HG02798 (cell line): ENCODE results near the gene PSMC3.

ENCODE experiments used
- ATAC-seq: cut with Tn5 transposase; IDR thresholded peaks from one replicate; pipeline ENCODE4 v1.9.1; 2021; ENCODE audit warnings: mild to moderate bottlenecking; ENCODE audit not compliant: unreplicated experiment, poor library complexity

Gene PSMC3

DNA sequence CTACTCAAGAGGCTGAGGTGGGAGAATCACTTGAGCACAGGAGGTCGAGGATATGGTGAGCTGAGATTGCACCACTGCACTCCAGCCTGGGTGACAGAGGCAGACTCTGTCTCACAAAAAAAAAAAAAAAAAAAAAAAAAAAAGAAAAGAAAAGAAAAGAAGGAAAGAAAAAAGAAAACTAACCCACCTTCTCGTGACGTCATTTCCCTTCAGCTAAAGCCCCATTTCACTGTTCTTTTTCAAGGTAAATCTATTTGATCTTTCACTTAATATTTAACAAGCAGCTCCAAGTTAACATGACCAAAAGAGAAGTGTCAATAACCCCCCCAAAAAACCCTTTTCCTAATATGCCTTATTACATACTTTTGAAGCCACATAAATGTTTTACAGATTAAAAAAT is 17.6 kb upstream of the PSMC3 start:
- no peak for ATAC-seq

DNA sequence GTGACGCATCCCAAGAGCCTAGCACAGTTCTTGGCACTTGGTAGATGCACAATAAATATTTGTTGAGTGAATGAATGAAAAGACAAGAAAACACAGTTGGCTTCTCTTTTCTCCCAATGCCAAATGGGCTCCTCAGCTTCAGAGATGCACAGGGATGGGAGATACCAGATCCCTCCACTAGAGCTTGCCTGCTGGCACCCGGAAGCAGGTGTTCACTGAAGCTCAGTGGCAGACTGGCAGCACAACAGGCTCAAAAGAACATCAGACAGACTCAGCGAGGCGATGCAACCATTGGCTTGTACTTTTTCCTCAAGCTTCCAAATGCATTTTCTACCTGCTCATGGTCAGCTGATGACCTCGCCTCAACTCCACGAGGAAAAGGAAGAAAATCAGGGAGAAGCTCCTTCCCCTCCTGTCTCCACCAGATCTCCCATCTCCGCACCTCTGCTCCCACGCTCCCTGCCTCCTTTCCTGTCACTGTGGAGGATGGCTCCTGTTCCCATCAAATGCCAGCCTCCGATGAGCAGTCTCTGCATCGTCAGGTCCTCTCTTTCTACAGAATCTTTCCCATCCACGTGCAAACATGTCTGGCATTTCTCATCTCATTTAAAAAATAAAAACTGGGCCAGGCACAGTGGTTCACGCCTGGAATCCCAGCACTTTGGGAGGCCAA is 16.9 kb upstream of the PSMC3 start:
- no peak for ATAC-seq

DNA sequence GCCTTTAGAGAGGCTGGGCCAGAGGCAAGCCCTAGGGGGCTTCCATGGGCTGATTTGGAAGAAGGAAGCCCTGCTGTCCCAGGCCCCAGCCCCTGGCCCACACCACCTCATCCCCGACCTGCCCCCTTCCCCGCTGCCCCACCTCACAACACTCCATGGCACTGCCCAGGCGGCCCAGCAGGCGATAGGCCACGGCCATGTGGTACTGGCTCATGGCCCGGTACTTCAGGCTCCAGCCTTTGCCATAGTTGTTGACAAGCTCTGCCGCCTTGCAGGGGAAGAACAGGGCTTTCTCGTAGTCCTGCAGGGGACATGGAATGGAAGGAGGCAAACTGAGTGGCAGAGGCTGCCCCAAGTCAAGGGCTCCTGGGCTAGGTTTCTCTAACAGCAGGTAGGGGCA is 16.3 kb upstream of the PSMC3 start:
- ATAC-seq = no peak

DNA sequence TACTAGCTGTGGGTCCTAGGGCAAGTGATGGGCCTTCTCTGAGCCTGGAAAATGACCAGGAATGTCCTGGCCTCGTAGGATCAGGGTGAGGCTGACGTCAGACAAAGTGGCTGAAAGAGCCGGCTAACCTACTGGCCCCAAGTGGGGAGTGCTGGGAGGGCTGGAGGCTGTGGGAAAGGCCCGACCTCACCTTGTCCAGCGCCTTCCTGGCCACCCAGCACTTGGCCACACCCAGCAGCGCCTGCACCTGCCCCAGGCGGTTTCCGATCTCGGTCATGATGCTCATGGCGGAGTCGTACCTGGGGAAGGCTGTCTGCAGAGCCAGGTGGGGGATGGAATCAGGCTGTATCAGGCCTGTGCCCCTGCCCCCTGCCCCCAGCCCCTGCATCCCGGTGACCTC is 15.2 kb upstream of the PSMC3 start:
- ATAC-seq = no peak

DNA sequence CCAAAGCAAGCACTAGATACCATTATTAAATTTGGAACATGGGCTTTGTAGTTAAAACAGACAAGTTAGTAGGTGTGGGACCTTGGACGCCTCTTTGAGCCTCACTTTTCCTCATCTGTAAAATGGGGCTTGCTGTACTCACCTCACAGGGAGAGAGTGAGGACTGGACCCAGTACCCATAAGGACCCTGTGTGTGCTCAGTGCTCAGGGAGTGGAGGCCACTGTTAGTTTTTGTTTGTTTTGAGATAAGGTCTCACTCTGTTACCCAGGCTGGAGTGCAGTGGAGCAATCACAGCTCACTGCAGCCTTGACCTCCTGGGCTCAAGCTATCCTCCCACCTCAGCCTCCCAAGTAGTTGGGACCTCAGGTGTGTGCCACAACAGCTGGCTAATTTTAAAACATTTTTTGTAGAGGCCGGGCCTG is 13.8 kb upstream of the PSMC3 start:
- ATAC-seq = no peak

DNA sequence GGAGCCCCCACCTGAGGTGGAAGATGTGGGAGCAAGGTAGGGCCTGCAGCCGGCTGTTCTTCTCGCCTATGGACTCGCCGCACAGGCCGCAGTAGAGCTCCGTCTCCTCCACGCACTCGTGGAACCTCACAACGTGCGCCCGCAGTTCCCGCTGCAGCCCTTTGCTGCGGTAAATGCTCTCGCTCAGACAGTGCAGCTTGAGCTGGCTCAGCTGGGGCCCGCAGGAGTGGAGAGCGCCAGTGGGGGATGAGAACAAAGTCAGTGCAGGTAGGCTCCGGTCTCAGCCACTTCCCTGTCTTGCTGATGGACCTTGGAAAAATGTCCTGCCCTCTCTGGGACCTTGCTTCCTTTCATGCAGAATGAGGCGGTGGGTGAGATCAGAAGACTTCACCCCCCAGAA is 12.5 kb upstream of the PSMC3 start:
- no peak for ATAC-seq

DNA sequence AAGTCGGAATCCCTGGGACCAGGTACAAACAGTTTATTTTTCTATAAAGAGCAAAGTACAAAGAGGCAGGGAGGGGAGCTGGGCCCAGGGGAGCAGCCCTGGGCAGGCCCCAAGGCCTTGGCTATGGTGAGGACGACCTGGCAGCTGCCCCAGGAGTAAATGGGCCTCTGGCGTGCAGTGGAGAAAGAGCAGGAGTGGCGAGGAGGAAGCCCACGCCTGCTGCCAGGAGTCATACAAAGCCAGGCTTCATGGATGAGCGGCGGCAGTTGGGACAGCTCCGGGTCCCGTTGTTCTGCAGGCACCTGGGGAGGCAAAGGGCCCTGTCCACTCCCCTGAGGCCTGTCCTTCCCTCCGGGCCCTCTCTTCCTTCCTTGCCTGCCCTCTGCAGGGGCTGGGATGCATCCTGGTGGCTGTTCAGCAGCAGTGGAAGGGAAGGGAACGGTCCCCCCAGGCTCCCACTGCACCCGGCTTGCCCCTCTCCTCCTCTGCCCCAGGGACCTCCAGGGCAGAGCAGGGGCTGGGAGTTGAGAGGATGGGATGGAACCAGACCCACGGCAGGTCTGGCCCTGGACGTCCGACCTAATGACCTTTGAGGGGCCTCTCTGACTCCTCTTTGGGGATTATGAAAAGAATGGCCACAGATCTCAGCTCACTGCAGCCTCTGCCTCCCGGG is 11.6 kb upstream of the PSMC3 start:
- no peak for ATAC-seq

DNA sequence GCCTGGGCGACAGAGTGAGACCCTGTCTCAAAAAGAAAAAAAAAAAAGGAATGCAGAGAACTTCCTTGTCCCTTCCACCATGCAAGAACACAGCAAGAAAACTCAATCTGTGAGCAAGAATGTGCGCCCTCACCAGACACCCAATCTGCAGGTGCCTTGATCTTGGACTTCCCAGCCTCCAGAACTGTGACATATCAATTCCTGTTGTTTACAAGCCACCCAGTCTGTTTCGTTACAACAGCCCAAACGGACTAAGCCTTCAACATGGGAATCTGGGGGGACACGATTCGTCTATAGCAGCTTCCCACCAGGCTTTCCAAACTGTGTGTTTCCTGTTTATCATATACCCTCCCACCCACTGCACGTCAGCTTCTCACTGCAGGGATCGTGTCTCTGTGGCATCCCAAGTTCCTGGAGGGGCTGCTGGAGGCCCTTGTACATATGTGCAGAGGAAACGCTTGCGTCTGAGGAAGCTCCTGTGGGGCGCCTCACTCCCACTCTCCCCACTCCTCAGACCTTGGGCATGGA is 11.0 kb upstream of the PSMC3 start:
- no peak for ATAC-seq

DNA sequence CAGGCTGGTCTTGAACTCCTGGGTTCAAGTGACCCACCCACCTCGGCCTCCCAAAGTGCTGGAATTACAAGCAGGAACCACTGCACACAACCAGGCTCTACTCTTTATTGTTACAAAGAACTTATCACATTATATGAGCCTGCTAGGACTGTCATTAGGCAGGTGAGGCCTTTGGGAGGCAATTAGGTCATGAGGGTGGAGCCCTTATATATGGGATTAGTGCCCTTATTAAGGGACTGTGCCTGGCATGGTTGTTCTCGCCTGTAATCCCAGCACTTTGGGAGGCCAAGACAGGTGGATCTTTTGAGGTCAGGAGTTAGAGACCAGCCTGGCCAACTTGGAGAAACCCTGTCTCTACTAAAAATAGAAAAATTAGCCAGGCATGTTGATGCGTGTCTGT is 10.5 kb upstream of the PSMC3 start:
- ATAC-seq = no peak

DNA sequence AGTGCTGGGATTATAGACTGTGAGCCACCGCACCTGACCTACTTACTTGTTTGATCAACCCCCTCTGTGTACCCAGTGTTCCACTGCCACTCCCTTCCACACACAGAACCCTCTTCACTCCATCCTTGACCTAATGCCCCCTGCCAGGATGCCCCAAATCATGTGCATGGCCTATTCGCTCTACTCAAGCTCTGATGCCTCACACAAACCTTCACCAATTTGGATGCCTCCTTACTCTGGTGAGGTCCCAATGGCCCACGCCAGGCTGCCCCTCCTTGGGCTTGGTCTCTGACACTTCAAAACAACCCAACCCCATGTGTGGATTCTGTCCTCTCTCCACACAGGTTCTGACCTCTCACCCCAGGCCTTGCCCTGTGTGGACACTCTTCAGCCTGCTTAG is 9.4 kb upstream of the PSMC3 start:
- ATAC-seq = no peak

DNA sequence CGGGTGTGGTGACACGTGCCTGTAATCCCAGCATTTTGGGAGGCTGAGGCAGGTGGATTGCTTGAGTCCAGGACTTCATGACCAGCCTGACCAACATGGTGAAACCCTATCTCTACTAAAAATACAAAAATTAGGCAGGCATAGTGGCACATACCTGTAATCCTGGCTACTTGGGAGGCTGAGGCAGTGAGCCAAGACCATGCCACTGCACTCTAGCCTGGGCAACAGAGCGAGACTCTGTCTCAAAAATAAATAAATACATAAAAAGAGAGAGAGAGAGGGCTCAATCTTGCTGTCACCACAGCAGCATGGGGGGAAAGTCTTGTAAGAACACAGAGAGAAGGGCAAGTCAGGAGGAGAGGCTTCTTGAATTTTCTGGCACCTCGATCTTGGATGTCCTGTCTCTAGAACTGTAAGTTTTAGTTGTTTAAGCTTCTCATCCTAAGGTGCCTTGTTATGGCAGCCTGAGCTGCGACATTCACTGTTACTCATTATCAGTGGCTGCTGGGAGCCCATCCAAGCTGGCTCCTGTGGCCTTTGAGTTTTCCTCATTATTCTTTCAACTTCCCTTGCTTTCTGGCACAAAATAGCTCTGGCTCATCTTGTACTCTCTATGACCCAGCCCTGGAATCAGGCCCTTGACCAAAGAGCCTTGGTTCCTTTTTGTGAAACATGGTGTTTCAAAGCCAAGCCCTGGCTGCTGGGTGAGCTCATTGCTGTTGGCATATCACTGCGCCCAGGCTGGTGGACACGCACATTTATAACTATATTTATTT is 8.0 kb upstream of the PSMC3 start:
- ATAC-seq = no peak

DNA sequence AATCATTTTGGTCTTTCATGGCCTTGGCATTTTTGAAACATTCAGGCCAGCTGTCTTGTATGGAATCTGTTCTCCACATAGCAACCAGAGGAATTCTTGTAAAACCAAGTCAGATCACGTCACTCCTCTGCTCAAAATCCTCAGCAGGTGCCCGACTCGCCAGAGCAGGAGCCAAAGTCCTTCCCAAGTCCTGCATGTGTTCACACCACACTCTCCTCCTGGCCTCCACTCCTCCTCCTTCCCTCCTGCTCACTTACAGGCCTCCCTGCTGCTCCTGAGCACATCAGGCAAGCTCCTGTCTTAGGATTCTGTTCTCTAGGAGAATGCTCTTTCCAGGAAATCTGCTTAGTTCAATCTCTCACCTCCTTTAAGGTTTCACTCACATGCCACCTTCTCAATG is 6.9 kb upstream of the PSMC3 start:
- ATAC-seq = no peak

DNA sequence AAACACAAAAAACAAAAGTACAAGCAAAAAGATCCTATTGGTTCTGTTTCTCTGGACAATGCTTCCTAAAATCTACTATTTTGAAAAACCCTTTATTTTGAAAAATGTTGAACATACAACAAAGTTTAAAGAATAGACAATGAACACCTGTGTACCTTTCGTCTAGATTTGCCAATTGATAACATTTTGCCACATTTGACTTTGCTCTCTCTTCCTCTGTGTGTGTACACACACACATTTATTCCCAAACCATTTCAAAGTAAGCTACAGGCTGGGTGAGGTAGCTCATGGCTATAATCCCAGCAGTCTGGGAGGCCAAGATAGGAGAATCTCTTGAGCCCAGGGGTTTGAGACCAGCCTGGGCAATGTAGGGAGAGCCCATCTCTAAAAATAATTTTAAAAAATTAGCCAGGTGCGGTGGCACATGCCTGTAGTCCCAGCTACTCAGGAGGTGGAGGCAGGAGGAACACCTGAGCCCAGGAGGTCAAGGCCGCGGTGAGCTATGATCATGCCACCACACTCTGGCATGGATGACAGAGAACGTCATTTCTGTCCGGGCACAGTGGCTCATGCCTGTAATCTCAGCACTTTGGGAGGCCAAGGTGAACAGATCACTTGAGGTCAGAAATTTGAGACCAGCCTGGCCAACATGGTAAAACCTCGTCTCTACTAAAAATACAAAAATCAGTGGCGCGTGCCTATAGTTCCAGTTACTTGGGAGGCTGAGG is 5.3 kb upstream of the PSMC3 start:
- ATAC-seq = no peak

DNA sequence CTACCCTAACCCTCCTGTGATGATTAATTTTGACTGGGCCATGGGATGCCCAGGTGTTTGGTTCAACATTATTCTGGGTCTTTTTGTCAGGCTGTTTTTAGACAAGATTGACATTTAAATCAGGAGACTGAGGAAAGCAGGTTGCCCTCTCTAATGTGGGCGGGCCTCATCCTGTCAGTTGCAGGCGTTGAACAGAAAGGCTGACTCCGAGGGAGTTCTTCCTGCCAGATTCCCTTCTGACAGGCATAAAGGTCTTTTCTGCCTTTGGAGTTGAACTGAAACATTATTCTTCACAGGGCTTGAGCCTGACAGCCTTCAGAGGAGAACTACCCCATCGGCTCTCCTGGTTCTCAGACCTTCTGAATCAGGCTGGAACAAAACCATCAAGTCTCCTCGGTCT is 4.3 kb upstream of the PSMC3 start:
- no peak for ATAC-seq

DNA sequence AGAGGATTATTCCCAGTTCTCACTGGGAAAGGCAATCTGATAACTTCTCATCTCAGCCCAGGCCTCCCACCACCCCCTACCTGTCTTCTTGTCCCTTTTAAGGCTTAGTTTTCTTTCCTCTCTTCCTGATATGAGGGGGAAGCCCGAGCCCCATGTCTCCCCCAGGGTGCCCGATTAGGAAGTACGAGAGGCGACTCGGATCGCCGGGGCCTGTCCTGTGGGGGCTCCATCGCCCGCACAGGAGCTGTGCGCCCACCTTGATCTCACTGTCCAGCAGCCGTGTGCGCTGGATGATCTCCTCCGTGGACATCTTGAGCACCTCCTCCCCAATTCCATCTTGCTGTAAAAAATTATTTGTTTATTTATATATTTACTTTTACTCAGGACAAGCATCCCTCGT is 628 bp downstream of the PSMC3 start:
- no peak for ATAC-seq

DNA sequence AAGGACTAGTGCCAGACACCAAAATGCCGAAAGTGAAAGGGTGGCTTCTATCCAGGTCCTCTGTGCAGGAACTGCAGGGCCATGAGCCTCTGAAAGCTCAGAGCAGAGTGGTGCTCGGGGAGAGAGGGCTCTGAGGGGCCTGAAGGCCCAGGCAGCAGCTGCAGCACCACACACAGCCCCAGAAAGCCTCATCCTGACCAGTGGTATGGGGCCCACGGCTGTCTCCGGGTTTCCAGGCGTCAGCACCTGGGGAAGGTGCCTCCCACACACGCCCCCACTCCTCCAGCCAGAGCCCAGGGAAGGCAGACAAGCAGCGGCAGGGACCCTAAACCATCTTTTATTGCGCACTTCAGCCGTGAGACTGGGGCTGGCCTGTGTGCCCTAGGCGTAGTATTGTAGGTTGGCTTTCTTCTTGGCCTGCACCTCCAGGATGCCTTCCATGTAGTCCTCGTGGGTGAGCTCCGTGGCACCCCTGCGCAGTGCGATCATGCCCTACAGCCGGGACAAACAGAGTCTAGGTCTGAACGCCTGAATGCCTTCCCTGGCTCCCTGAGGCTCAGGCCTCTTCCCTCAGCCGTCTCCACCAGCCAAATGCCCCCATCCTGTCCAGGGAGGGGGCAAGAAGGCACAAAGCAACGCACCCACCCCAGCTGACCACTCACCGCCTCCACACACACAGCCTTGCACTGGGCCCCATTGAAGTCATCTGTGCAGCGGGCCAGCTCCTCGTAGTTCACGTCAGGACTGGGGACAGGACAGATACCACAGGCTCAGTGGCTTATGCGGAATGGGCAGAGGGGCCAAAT is 7.6 kb downstream of the PSMC3 start:
- ATAC-seq = no peak

DNA sequence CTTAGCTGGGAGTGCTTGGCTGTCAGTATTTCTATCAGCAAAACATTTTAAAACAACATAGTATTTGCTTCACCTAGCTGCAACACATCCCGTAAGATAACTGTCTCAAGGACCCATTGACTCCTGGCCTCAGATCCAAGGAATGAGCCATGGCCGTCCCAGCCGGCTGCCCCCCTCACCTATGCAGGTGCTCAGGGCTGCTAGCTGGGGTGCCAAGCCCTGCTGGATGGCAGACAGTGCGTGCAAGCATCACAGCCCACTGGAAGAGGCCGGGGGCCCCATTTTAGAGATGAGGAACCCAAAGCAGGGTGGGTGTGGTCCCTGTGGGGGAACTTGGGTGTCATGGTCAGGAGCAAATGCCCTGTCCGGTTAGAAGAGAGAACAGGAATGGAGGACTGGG is 8.5 kb downstream of the PSMC3 start:
- no peak for ATAC-seq

DNA sequence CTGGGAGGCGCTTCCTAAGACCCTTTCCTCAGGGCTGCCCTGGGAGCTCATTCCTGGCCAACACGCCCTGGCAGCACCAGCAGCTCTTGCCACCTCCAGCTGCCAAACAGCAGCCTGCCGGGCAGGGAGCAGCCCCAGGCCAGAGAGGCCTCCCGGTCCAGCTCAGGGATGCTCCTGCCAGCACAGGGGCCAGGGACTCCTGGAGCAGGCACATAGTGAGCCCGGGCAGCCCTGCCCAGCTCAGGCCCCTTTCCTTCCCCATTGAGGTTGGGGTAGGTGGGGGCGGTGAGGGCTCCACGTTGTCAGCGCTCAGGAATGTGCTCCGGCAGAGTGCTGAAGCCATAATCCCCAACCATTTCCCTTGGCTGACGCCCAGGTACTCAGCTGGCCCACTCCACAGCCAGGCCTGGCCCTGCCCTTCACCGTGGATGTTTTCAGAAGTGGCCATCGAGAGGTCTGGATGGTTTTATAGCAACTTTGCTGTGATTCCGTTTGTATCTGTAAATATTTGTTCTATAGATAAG is 10.2 kb downstream of the PSMC3 start:
- no peak for ATAC-seq

DNA sequence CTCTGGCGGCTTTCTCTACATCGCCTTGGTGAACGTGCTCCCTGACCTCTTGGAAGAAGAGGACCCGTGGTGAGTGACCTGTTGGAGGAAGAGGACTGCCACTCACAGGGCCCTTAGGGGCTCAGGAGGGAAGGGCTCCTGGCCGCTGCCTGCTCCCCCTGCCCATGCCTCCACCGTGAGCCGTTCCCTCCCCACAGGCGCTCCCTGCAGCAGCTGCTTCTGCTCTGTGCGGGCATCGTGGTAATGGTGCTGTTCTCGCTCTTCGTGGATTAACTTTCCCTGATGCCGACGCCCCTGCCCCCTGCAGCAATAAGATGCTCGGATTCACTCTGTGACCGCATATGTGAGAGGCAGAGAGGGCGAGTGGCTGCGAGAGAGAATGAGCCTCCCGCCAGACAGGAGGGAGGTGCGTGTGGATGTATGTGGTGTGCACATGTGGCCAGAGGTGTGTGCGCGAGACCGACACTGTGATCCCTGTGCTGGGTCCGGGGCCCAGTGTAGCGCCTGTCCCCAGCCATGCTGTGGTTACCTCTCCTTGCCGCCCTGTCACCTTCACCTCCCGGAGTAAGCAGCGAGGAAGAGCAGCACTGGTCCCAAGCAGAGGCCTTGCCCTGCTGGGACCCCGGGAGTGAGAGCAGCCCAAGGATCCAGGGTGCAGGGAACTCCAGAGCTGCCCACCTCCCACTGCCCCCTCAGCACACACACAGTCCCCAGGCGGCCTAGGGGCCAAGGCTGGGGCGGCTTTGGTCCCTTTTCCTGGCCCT is 11.0 kb downstream of the PSMC3 start:
- ATAC-seq = no peak
